ENCODE data around the gene EN2. TPM values are rescaled to one million over a fixed set of nuclear protein-coding genes. Genes with fewer than 3 reads are reported as not detected.

Gene EN2
- total RNA-seq, 1 donor from 2014 or later = not detected

GRCh38 chr7:155452505-155453295, 5.2 kb upstream of the EN2 start:
- Mint-ChIP-seq H3K27ac (no peak overlapping the region), H3K27me3 (ENCODE audit: low read depth) (peaks cover 96% of the 10 kb centered on the region), H3K9me3 (no peaks in the 10 kb centered on the region), H3K4me1 (peaks cover 18% of the 10 kb centered on the region), H3K4me3 (no peak overlapping the region), H3K36me3 (no peaks in the 10 kb centered on the region)
- no peak for DNase-seq (ENCODE audit: low spot score in 2 of 2, unreplicated experiment in 2 of 2)
- no peak for TF ChIP-seq CTCF (IDR thresholded peaks at IDR 0.05; ENCODE audit: unreplicated experiment)

GRCh38 chr7:155453296-155454182, 4.4 kb upstream of the EN2 start:
- no peaks in the 10 kb centered on the region for H3K36me3 Mint-ChIP-seq
- H3K4me1 Mint-ChIP-seq = peaks cover 15% of the 10 kb centered on the region
- peaks cover 93% of the 10 kb centered on the region for H3K27me3 Mint-ChIP-seq (ENCODE audit: low read depth)
- no peaks in the 10 kb centered on the region for H3K9me3 Mint-ChIP-seq
- H3K4me3 Mint-ChIP-seq = no peak overlapping the region
- no peak overlapping the region for H3K27ac Mint-ChIP-seq
- no peak for TF ChIP-seq CTCF (IDR thresholded peaks at IDR 0.05; ENCODE audit: unreplicated experiment)
- no peak for DNase-seq (ENCODE audit: low spot score in 2 of 2, unreplicated experiment in 2 of 2)

- no peak overlapping the region for H3K27ac Mint-ChIP-seq
- peaks cover 16% of the 10 kb centered on the region for H3K4me1 Mint-ChIP-seq
- H3K4me3 Mint-ChIP-seq = peak overlapping the region; percentile 48
- no peaks in the 10 kb centered on the region for H3K9me3 Mint-ChIP-seq
- no peak for TF ChIP-seq CTCF (IDR thresholded peaks at IDR 0.05; ENCODE audit: unreplicated experiment)
- DNase-seq (ENCODE audit: low spot score in 2 of 2, unreplicated experiment in 2 of 2) = no peak
- peaks cover 89% of the 10 kb centered on the region for H3K27me3 Mint-ChIP-seq (ENCODE audit: low read depth)
- H3K36me3 Mint-ChIP-seq = no peaks in the 10 kb centered on the region
Observed at GRCh38 chr7:155454183-155455112, 3.5 kb upstream of the EN2 start.

- H3K27ac Mint-ChIP-seq = no peak overlapping the region
- no peak overlapping the region for H3K4me3 Mint-ChIP-seq
Observed at GRCh38 chr7:155455132-155455693, 2.7 kb upstream of the EN2 start.

More at GRCh38 chr7:155455132-155455693, 2.7 kb upstream of the EN2 start:
- Mint-ChIP-seq H3K4me1 (peaks cover 17% of the 10 kb centered on the region), H3K9me3 (no peaks in the 10 kb centered on the region), H3K36me3 (no peaks in the 10 kb centered on the region), H3K27me3 (ENCODE audit: low read depth) (peaks cover 89% of the 10 kb centered on the region)
- TF ChIP-seq CTCF (IDR thresholded peaks at IDR 0.05; ENCODE audit: unreplicated experiment) = no peak
- no peak for DNase-seq (ENCODE audit: low spot score in 2 of 2, unreplicated experiment in 2 of 2)

Data from mesothelial cell of epicardium (in vitro differentiated cells).